GM12801 (cell line): ENCODE measurements around the gene BABAM1.

Experiments
- CTCF ChIP-seq: IDR thresholded peaks from one replicate; pipeline ENCODE4 v1.5.1; 2011; ENCODE audit warnings: control low read depth; ENCODE audit not compliant: insufficient read length; ENCODE audit errors: extremely low read depth

BABAM1 gene

GRCh38 chr19:17259118-17259780, 8.0 kb upstream of the BABAM1 start:
- TF ChIP-seq CTCF: no peak

GRCh38 chr19:17259934-17260333, 7.3 kb upstream of the BABAM1 start:
- TF ChIP-seq CTCF: no peak

DNA sequence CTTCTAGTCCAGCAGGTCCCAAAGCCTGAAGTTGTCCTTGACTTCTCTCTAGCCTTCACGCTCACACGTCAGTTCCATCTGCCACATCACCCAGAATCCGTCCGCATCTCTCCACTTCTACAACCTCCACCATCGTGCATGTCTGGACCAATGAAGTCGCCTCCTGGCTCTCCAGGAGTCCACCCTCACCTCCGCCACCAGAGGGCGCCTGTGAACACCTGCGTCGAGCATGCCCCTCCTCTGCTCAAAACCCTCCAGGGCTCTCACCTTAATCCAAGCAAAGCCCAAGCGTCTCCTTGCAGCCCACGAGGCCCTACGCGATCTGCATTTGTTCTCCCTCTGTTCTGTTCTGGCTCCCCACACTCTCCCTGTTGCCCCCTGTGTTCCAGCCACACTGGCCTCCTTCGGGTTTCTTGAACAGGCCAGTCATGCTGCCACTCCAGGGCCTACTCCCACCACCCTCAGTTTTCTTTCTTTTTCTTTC, 6.4 kb upstream of the BABAM1 start:
- TF ChIP-seq CTCF: peak; percentile 93

GRCh38 chr19:17262557-17262956, 4.7 kb upstream of the BABAM1 start:
- TF ChIP-seq CTCF: no peak

- TF ChIP-seq CTCF: no peak
These were observed 3.3 kb upstream of the BABAM1 start for GRCh38 chr19:17263712-17264640.

- TF ChIP-seq CTCF: no peak
These were observed 2.6 kb upstream of the BABAM1 start, which contains the start of gene USHBP1 for GRCh38 chr19:17264641-17264979. Gene USHBP1, minus strand, starts transcription at chr19:17264745. Its CDS starts 446 bp downstream, at chr19:17264299.

GRCh38 chr19:17266026-17266425, 1.2 kb upstream of the BABAM1 start:
- TF ChIP-seq CTCF: no peak
